Raji (cell line): Measurements from ENCODE around the gene METTL6.

Experiments
- POLR2A ChIP-seq: IDR thresholded peaks from 2 replicates; pipeline ENCODE4 v1.6.1; 2011; ENCODE audit warnings: low read depth, low read length, control low read depth; ENCODE audit not compliant: insufficient read depth

METTL6 gene

DNA sequence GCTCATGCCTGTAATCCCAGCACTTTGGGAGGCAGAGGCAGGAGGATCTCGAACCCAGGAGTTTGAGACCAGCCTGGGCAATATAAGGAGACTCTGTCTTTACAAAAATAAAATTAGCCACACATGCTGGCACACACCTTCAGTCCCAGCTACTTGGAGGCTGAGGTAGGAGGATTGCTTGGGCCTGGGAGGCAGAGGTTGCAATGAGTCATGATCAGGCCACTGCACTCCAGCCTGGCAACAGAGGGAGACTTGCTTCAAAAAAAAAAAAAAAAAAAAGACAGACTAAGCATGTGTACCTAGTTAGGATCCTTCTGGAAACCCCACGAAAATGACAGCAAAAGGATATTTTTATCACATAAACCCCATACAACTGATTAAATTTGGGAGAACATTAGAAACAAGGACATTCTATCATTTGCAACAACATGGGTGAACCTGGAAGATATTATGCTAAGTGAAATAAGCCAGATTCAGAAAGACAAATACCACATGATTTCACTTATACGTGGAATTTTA lies 44.9 kb downstream of the METTL6 start:
- TF ChIP-seq POLR2A = no peak

DNA sequence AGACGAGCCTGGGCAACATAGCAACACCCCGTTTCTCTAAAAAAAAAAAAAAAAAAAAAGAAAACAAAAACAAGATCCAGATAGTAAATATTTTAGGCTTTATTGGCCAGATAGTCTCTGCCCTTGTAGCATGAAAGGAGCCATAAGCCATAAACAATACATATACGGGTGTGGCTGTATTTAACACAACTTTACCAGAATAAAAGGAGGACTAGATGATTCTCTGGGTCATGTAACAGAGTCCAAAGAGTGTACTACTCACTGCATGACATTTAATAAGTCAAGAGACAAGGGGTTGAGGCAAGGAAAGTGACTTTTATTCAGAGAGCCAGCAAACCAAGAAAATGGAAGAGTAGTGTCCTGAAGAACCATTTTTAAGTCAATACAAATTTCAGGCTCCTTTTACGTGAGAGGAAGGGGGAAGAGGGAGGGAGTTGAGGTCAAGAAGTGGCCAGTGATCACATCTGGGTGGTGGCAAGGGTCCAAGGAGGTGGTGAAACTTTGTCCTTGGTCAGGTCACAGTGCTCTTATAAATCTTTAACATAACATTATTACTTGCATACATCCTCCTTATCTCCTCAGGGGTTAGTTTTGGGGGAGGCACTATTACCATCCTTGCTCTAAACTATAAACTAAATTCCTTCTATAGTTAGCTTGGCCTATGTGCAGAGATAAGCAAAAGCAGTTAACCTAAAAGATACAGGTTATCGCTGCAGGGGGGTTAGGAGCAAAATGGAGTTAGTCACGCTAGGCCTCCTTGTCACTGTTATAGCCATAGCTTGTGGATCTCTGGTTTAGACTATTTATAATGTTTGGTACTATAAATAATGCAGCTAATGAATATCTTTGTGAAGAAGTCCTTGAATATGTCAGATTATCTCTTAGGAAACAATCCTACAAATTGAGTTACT lies 46.1 kb downstream of the METTL6 start:
- no peak for TF ChIP-seq POLR2A

DNA sequence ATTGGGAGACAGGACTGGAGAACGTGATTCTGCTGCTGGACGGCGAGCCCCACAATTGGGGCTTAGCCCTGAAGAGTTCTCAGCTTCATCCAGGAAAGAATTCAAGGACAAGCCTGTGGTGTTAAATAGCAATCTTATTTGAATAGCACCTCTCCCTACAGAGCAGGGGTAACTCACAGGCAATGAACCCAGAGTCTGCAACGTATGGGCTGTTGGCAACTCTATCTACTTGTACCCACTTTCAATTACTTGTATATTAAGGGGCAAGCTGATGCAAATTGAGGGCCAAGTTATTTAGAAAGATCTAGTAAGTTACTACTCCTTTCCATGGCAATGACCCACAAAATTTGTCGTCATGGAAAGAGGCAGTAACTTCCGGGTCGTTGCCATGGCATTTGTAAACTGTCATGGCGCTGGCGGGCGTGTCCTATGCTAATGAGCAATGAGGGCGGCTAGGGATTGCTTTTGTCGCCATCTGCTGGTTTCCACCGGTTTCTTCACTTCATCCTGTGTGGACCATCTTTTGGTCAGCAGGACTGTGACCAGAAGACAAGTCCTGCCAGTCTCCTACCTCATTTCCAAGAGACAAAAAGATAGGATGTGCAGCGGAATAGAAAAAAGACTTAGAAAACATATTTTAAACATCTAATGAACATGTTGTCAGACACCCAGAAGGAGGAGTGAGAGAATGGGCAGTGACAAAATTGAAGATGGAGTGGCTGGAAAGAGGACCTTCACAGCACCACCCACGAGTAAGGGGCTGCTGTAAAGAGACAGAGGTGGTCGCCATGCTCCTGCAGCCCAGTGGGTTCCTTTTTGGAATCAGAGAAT lies 49.2 kb downstream of the METTL6 start:
- TF ChIP-seq POLR2A = no peak

DNA sequence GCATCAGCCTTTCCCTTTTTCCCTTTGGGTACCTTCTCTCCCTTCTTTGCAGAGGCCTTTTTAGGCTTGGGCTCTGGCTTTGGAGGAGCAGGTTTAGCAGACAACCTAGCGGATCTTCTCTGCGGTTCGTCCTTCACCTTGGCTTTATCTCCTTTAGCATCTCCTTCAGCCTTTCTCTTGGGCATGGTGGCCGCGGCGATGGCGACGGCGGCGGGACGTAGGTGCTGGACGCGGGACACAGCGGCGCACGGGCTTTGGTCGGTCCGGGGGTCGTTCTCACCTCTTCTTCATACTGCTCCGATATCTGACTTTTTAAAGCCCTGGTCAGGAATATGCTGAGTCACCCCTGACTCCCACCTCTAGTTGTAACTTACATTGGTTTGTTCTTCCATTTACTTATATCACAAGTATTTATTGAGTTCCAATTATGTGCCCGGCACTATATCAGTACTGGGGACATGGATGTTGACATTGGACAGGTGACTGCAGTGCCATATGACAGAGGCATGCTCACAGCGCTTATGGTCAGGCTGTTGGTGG lies 51.8 kb downstream of the METTL6 start:
- TF ChIP-seq POLR2A = no peak

DNA sequence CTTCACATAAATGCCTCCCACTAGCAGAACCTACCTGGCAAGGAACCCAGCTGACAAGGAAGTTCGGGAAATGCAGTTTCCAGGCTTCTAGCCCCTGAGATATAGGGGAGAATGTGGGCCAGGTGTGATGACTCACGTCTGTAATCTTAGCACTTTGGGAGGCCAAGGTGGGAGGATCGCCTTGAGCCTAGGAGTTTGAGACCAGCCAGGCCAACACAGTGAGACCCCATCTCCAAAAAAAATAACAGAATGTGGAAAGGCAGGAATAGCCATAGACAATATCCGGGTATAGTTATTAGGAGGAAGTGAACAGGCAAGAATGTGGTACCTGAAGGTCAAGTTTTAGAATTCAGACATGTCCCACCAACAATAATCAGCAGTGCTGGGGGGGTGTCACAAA lies 54.4 kb downstream of the METTL6 start:
- TF ChIP-seq POLR2A = no peak

DNA sequence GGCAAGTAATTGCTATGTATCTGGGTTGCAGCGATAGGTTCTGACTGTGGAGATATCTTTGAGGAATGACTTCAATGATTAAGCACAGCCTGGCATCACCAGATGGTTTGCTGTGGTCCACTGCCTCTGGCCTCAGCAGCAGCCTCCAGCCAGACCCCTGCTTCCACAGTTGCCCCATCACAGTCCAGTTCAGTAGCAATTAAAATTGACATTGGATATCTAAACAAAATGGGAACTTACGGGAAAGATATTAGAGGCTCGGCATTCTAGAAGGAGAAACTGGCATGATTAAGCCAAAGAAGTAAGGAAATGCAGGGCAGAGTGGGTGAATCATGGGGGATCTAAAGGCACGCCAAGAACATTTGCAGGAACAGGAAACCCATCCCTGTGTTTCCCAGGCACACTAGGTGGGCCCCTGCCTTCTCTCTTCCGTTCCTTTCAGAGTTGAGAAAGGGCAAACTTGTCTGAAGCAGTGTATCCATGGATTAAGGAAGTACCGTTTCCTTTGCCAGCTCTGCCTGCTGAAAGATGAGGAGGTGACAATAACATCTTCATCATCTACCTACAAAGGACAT lies 58.7 kb downstream of the METTL6 start:
- no peak for TF ChIP-seq POLR2A

DNA sequence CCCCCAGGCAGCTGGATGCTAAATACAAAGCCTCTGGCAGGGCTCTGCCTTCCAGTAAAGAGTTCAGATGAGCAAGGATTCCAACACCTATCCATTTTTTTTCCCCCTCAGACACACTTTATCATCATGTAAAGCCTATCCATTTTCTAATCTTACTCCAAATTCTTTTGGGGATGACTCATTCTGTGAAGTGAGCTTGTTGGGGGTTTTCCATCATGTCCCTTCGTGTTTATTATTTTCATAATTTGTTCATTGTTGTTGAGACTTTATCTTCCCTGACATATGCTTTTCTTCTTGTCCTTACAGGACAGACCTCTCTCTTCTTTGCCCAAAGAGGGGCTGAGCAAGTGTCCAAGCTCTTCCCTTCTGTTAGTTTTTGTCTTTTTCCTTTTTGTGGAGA lies 60.3 kb downstream of the METTL6 start:
- no peak for TF ChIP-seq POLR2A

DNA sequence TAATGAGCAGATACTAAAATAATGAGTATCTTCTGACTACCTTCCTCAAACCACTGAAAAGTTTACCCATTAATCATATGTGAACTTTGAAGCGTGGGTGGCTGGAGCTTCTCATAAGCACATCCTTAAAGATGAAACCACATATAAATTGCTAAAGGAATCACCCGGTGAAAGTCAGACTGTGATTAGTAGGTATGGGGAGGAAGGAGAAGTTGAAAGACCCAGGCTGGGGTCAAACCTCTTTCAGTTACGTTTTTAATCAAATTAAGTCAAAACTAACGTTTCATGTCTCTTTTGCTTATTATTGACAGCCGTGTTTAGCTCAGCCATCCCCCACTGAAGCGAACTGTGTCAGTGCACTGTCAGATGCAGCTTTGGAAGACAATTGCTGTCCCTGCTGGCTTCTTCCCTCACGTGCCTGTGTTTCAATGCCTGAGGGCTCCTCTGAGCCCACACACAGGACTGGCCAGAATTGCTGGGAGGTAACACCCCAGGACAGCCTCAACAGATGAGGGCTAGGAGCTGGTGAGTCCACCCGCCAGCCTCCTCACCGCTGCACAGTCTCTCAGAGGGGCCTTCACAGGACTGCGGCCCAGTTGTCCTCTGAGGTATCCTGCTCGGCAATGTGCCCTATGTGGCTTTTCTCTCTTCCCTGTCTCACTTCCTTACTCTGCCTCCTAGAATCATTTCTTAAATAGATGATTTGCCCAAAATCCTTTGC lies 65.7 kb downstream of the METTL6 start:
- TF ChIP-seq POLR2A = peak; percentile 17

DNA sequence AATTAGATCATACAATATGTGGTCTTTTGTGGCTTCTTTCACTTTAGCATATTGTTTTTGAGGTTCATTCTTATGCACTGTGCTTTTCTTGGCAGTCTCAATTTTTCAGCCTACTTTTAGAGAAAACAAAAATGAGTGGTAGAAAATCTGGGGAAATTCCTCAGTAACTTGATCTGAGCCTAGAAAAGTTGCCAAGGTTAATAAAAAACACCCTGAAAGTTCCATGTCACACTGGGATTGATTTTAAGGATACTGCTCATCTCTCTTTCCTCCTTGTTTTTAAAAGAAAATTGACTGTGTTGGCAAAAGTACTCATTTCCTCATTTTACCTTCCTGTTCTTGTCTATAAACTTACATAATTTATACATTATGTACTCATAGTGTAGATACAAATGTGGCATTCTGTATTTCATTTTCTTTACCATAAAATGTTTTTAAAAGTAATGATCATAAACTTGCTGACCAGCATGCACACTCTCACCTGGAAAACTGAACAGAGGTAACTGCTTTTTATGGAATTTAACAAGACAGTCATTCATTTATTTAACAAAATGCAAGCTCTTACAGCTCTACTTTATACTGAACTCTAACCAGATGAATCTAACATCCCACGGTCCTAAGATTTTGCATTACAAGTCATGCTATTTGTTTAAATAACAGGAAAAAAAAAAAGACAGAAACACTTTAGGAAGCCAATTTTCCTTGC lies 66.4 kb downstream of the METTL6 start:
- TF ChIP-seq POLR2A = no peak
